H9 (cell line): ENCODE measurements around the gene NCBP3. TPM values are rescaled to one million over a fixed set of nuclear protein-coding genes. Genes with fewer than 3 reads are reported as not detected.

Source experiments
- DNase-seq: peaks from one replicate; pipeline ENCODE4 v3.0.0-alpha.2; 2017
- H2AFZ ChIP-seq: one replicate; pipeline ENCODE4 v1.6.1; 2013; ENCODE audit warnings: mild to moderate bottlenecking, low read length, control low read depth, moderate library complexity
- H2AK5ac ChIP-seq: 2 replicates; pipeline ENCODE4 v1.6.1; 2013; ENCODE audit warnings: low read length, control low read depth, mixed read lengths; ENCODE audit not compliant: insufficient read length
- H2BK120ac ChIP-seq: one replicate; pipeline ENCODE4 v1.6.1; 2013; ENCODE audit warnings: low read depth, mild to moderate bottlenecking, low read length, control low read depth, inconsistent platforms; ENCODE audit not compliant: poor library complexity, severe bottlenecking
- H2BK12ac ChIP-seq: 2 replicates; pipeline ENCODE4 v1.6.1; 2013; ENCODE audit warnings: low read length, control low read depth, mixed read lengths, low read depth; ENCODE audit not compliant: insufficient read length
- H2BK15ac ChIP-seq: 2 replicates; pipeline ENCODE4 v1.6.1; 2013; ENCODE audit warnings: low read depth, low read length, control low read depth
- H2BK20ac ChIP-seq: one replicate; pipeline ENCODE4 v1.6.1; 2013; ENCODE audit warnings: low read depth, mild to moderate bottlenecking, low read length, control low read depth, inconsistent platforms; ENCODE audit not compliant: poor library complexity, severe bottlenecking
- H2BK5ac ChIP-seq: 2 replicates; pipeline ENCODE4 v1.6.1; 2013; ENCODE audit warnings: low read length, control low read depth, mixed read lengths; ENCODE audit not compliant: insufficient read length
- H3K14ac ChIP-seq: 2 replicates; pipeline ENCODE4 v1.6.1; 2013; ENCODE audit warnings: low read length, control low read depth; ENCODE audit not compliant: insufficient read depth
- H3K18ac ChIP-seq: 2 replicates; pipeline ENCODE4 v1.6.1; 2013; ENCODE audit warnings: low read depth, mild to moderate bottlenecking, mixed read lengths, low read length, control low read depth; ENCODE audit not compliant: insufficient read length
- H3K23ac ChIP-seq: 2 replicates; pipeline ENCODE4 v1.6.1; 2013; ENCODE audit warnings: low read length, control low read depth, mixed read lengths, low read depth; ENCODE audit not compliant: insufficient read length
- H3K23me2 ChIP-seq: 2 replicates; pipeline ENCODE4 v1.6.1; 2013; ENCODE audit warnings: low read depth, mild to moderate bottlenecking, mixed read lengths, low read length, control low read depth; ENCODE audit not compliant: insufficient read length, poor library complexity, severe bottlenecking
- H3K27ac ChIP-seq: 2 replicates; pipeline ENCODE4 v1.5.1; 2013; ENCODE audit warnings: low read length, control low read depth, mixed read lengths, low read depth; ENCODE audit not compliant: insufficient read length
- H3K27me3 ChIP-seq: 2 replicates; pipeline ENCODE4 v1.6.1; 2013; ENCODE audit warnings: low read length, control low read depth, inconsistent platforms; ENCODE audit not compliant: insufficient read depth
- H3K4ac ChIP-seq: 2 replicates; pipeline ENCODE4 v1.6.1; 2013; ENCODE audit warnings: low read depth, mild to moderate bottlenecking, control low read depth, inconsistent platforms, low read length, moderate library complexity
- H3K4me1 ChIP-seq: 2 replicates; pipeline ENCODE4 v1.6.1; 2013; ENCODE audit warnings: low read length, control low read depth, inconsistent platforms; ENCODE audit not compliant: insufficient read depth
- H3K4me2 ChIP-seq: 2 replicates; pipeline ENCODE4 v1.6.1; 2013; ENCODE audit warnings: low read length, control low read depth, mixed read lengths; ENCODE audit not compliant: insufficient read length, insufficient read depth
- H3K56ac ChIP-seq: 2 replicates; pipeline ENCODE4 v1.6.1; 2013; ENCODE audit warnings: low read depth, mild to moderate bottlenecking, mixed read lengths, low read length, control low read depth; ENCODE audit not compliant: insufficient read length
- H3K79me1 ChIP-seq: 2 replicates; pipeline ENCODE4 v1.6.1; 2013; ENCODE audit warnings: low read depth, mild to moderate bottlenecking, moderate library complexity, low read length, control low read depth, inconsistent platforms; ENCODE audit not compliant: insufficient read depth, poor library complexity, severe bottlenecking
- H3K79me2 ChIP-seq: 2 replicates; pipeline ENCODE4 v1.6.1; 2013; ENCODE audit warnings: low read length, control low read depth, inconsistent platforms; ENCODE audit not compliant: insufficient read depth
- H3K9ac ChIP-seq: 2 replicates; pipeline ENCODE4 v1.6.1; 2013; ENCODE audit warnings: low read length, control low read depth, mixed read lengths; ENCODE audit not compliant: insufficient read length; ENCODE audit errors: extremely low read depth
- H3K9me3 ChIP-seq: one replicate; pipeline ENCODE4 v1.6.1; 2013; ENCODE audit warnings: low read depth, low read length, inconsistent platforms; ENCODE audit not compliant: control insufficient read depth
- H3T11ph ChIP-seq: one replicate; pipeline ENCODE4 v1.6.1; 2013; ENCODE audit warnings: mild to moderate bottlenecking, low read length, control low read depth, inconsistent platforms
- H4K20me1 ChIP-seq: one replicate; pipeline ENCODE4 v1.6.1; 2013; ENCODE audit not compliant: control insufficient read depth, insufficient read length, insufficient read depth
- H4K5ac ChIP-seq: 2 replicates; pipeline ENCODE4 v1.6.1; 2013; ENCODE audit warnings: low read depth, mild to moderate bottlenecking, mixed read lengths, low read length, control low read depth; ENCODE audit not compliant: insufficient read length
- H4K8ac ChIP-seq: replicated peaks from 2 replicates; pipeline ENCODE4 v1.6.1; 2013; ENCODE audit warnings: low read length, control low read depth, mixed read lengths, low read depth; ENCODE audit not compliant: insufficient read length
- H4K91ac ChIP-seq: 2 replicates; pipeline ENCODE4 v1.6.1; 2013; ENCODE audit warnings: low read depth, mild to moderate bottlenecking, moderate library complexity, mixed read lengths, low read length, control low read depth; ENCODE audit not compliant: insufficient read length
- H3K27ac Mint-ChIP-seq, 3 experiments: 2 replicates in 2 of 3; 3 replicates in 1 of 3; pipeline ENCODE4 v1.8.0; 2020 to 2021; ENCODE audit warnings: mixed read lengths in 3 of 3, mild to moderate bottlenecking in 1 of 3, moderate library complexity in 1 of 3
- H3K27me3 Mint-ChIP-seq: 2 replicates; pipeline ENCODE4 v1.8.0; 2021; ENCODE audit warnings: low read depth, mild to moderate bottlenecking, moderate library complexity, mixed read lengths
- H3K36me3 Mint-ChIP-seq, 3 experiments: 2 replicates in 2 of 3; 3 replicates in 1 of 3; pipeline ENCODE4 v1.8.0; 2020 to 2021; ENCODE audit warnings: low read depth in 3 of 3, mixed read lengths in 3 of 3; ENCODE audit not compliant: insufficient read depth in 1 of 3
- H3K4me1 Mint-ChIP-seq, 2 experiments: 2 replicates each; pipeline ENCODE4 v1.8.0; 2020; ENCODE audit warnings: mixed read lengths in 2 of 2
- H3K4me3 Mint-ChIP-seq, 2 experiments: 2 replicates in 1 of 2; 3 replicates in 1 of 2; pipeline ENCODE4 v1.8.0; 2020 to 2021; ENCODE audit warnings: mild to moderate bottlenecking in 2 of 2, mixed read lengths in 2 of 2, moderate library complexity in 1 of 2
- H3K9me3 Mint-ChIP-seq, 2 experiments: 2 replicates in 1 of 2; 3 replicates in 1 of 2; pipeline ENCODE4 v1.8.0; 2020; ENCODE audit warnings: mild to moderate bottlenecking in 2 of 2, mixed read lengths in 2 of 2, moderate library complexity in 1 of 2
- WGBS: extraction: QIAGEN DNeasy Blood & Tissue Kit; methylation state at CpG from one replicate; pipeline ENCODE4 v1.1.7; 2013; ENCODE audit warnings: missing lambda C conversion rate, low lambda C conversion rate, mixed read lengths; ENCODE audit not compliant: insufficient read length; ENCODE audit errors: extremely low coverage; 5-methylcytosine and 5-hydroxymethylcytosine counted together
- total RNA-seq: library from RNA; stranded (reverse); gene quantifications from 2 replicates; pipeline ENCODE4 v1.2.1, GENCODE V29; 2021
- TF ChIP-seq, protein P1 (sequence below): fragments of 200-600 bp; sonication (generic); conservative IDR thresholded peaks from 3 replicates; pipeline ENCODE4 v1.8.0; 2021; ENCODE audit warnings: antibody characterized with exemption, mild to moderate bottlenecking

The NCBP3 gene
- total RNA-seq, 1 experiment from 2014 or later = 45.7 TPM

DNA sequence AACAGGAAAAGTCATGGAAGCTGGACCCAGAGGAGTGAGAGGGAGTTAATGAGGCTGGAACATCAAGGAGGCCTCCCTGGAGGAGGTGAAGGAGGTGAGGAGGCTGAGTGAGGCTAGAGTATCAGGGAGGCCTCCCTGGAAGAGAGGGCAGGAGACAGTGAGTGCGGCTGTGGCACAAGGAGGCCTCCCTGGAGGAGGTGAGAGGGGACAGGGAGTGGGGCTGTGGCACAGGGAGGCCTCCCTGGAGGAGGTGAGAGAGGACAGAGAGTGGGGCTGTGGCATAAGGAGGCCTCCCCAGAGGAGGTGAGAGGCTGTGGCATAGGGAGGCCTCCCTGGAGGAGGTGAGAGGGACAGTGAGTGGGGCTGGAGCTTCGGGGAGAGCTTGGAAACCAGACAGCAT, 41.3 kb upstream of the NCBP3 start:
- H3K9ac ChIP-seq = no peak overlapping the region
- H2BK20ac ChIP-seq = no peak overlapping the region
- no peaks in the 10 kb centered on the region for H3K79me1 ChIP-seq
- no CpG with 5 or more reads among the region's 2 CpGs for WGBS
- Mint-ChIP-seq H3K9me3 (no peaks in the 10 kb centered on the region), H3K27me3 (peaks cover 8% of the 10 kb centered on the region), H3K36me3 (peaks cover 0 to 7% (median 1%) of the 10 kb centered on the region in 3 experiments; a peak in 4 of 7 replicates), H3K27ac (no peak overlapping the region), H3K4me3 (no peak overlapping the region), H3K4me1 (peaks cover 22 to 44% of the 10 kb centered on the region in 2 experiments)
- no peak overlapping the region for H2BK15ac ChIP-seq
- DNase-seq = no peak
- H3K18ac ChIP-seq = no peak overlapping the region
- H2AFZ ChIP-seq = no peak overlapping the region
- H4K5ac ChIP-seq = no peak overlapping the region
- H2AK5ac ChIP-seq = no peak overlapping the region
- TF ChIP-seq, protein P1, sequence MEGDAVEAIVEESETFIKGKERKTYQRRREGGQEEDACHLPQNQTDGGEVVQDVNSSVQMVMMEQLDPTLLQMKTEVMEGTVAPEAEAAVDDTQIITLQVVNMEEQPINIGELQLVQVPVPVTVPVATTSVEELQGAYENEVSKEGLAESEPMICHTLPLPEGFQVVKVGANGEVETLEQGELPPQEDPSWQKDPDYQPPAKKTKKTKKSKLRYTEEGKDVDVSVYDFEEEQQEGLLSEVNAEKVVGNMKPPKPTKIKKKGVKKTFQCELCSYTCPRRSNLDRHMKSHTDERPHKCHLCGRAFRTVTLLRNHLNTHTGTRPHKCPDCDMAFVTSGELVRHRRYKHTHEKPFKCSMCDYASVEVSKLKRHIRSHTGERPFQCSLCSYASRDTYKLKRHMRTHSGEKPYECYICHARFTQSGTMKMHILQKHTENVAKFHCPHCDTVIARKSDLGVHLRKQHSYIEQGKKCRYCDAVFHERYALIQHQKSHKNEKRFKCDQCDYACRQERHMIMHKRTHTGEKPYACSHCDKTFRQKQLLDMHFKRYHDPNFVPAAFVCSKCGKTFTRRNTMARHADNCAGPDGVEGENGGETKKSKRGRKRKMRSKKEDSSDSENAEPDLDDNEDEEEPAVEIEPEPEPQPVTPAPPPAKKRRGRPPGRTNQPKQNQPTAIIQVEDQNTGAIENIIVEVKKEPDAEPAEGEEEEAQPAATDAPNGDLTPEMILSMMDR = no peak
- H3K4me1 ChIP-seq = peaks cover 2% of the 10 kb centered on the region; the same call in 1 of the 2 replicates
- no peak overlapping the region for H2BK120ac ChIP-seq
- no peaks in the 10 kb centered on the region for H3K27me3 ChIP-seq
- H3K23ac ChIP-seq = no peak overlapping the region
- H3K56ac ChIP-seq = no peak overlapping the region
- no peak overlapping the region for H3K14ac ChIP-seq
- H3K27ac ChIP-seq = no peak overlapping the region
- H4K91ac ChIP-seq = no peak overlapping the region
- no peak overlapping the region for H3K4me2 ChIP-seq
- H4K20me1 ChIP-seq = no peaks in the 10 kb centered on the region
- H3T11ph ChIP-seq = no peak overlapping the region
- peaks cover 6% of the 10 kb centered on the region for H3K23me2 ChIP-seq
- no peak overlapping the region for H2BK12ac ChIP-seq
- no peak overlapping the region for H4K8ac ChIP-seq
- no peaks in the 10 kb centered on the region for H3K79me2 ChIP-seq
- H3K9me3 ChIP-seq = no peaks in the 10 kb centered on the region
- H2BK5ac ChIP-seq = no peak overlapping the region
- no peak overlapping the region; the same call in 1 of the 2 replicates for H3K4ac ChIP-seq
